Tibial artery (tissue), 4 donors: Measurements from ENCODE around the gene VGLL4.

ENCODE experiments used
- DNase-seq, 2 donors: peaks; one replicate each; pipeline ENCODE4 v3.0.0-alpha.2; 2019
- H3K27ac ChIP-seq, 2 donors: fragments of 200-600 bp; sonication (generic) in 1 of 2; 1 replicate in 1 of 2; 2 replicates in 1 of 2; pipeline ENCODE4 v1.5.1; 2018 to 2019; ENCODE audit warnings: mild to moderate bottlenecking in 1 of 2
- H3K27me3 ChIP-seq, 2 donors: fragments of 200-600 bp; sonication (generic) in 1 of 2; one replicate each; pipeline versions ENCODE4 v1.5.1 to v1.6.0; 2016 to 2019
- H3K36me3 ChIP-seq, 3 donors: fragments of 200-600 bp; sonication (generic) in 2 of 3; one replicate each; pipeline ENCODE4 v1.5.1; 2016 to 2019; ENCODE audit warnings: mild to moderate bottlenecking in 2 of 3
- H3K4me1 ChIP-seq, 4 donors: fragments of 200-600 bp; sonication (generic) in 2 of 4; 1 replicate in 3 of 4; 2 replicates in 1 of 4; pipeline ENCODE4 v1.5.1; 2016 to 2019
- H3K4me3 ChIP-seq, 2 donors: fragments of 200-600 bp; sonication (generic) in 1 of 2; 1 replicate in 1 of 2; 2 replicates in 1 of 2; pipeline ENCODE4 v1.5.1; 2018 to 2019; ENCODE audit warnings: mild to moderate bottlenecking in 2 of 2
- H3K9me3 ChIP-seq, 3 donors: fragments of 200-600 bp; sonication (generic) in 1 of 3; one replicate each; pipeline ENCODE4 v1.5.1; 2016 to 2019
- CTCF ChIP-seq, 2 experiments: fragments of 200-600 bp in 1 of 2; fragments of 450-650 bp in 1 of 2; IDR thresholded peaks; one replicate each; pipeline ENCODE4 v1.5.1; 2017 to 2019; ENCODE audit warnings: antibody characterized with exemption in 2 of 2, mild to moderate bottlenecking in 1 of 2, moderate library complexity in 1 of 2
- intact Hi-C: fragments of 100-400 bp; cut with DNase I; formaldehyde crosslinking; loops from one replicate; pipeline ENCODE4 v1.15.0; 2023; ENCODE audit warnings: low total_unique reads

Gene VGLL4

GRCh38 chr3:11591391-11592282 lies 52.1 kb downstream of the VGLL4 start:
- Histone ChIP-seq H3K27me3 (no peaks in the 10 kb centered on the region), H3K27ac (peak overlapping the region; percentile 70 to 72), H3K9me3 (no peaks in the 10 kb centered on the region), H3K4me3 (peak overlapping the region in 1 of 2 donors; percentile 5), H3K4me1 (peaks cover 5 to 83% (median 68%) of the 10 kb centered on the region in 4 donors), H3K36me3 (no peaks in the 10 kb centered on the region)
- intact Hi-C loops, result no loop called here
- TF ChIP-seq CTCF (IDR thresholded peaks at IDR 0.05), result no peak
- peak; percentile 64 to 82 for DNase-seq

GRCh38 chr3:11591002-11591355 lies 52.7 kb downstream of the VGLL4 start:
- H3K27me3 ChIP-seq, result no peaks in the 10 kb centered on the region
- no peaks in the 10 kb centered on the region for H3K9me3 ChIP-seq
- no peak for TF ChIP-seq CTCF (IDR thresholded peaks at IDR 0.05)
- peak overlapping the region; percentile 70 to 72 for H3K27ac ChIP-seq
- no peak for DNase-seq
- H3K36me3 ChIP-seq, result no peaks in the 10 kb centered on the region
- H3K4me3 ChIP-seq, result peak overlapping the region in 1 of 2 donors; percentile 5
- H3K4me1 ChIP-seq, result peaks cover 5 to 84% (median 65%) of the 10 kb centered on the region in 4 donors
- intact Hi-C loops, result no loop called here

- no peaks in the 10 kb centered on the region for H3K9me3 ChIP-seq
- TF ChIP-seq CTCF (IDR thresholded peaks at IDR 0.05), result no peak
- H3K4me3 ChIP-seq, result no peak overlapping the region
- no peak for DNase-seq
- peaks cover 5 to 93% (median 68%) of the 10 kb centered on the region in 4 donors for H3K4me1 ChIP-seq
- H3K36me3 ChIP-seq, result no peaks in the 10 kb centered on the region
- H3K27ac ChIP-seq, result peak overlapping the region; percentile 70 to 72
- intact Hi-C loops, result no loop called here
- H3K27me3 ChIP-seq, result no peaks in the 10 kb centered on the region
These were observed 54.0 kb downstream of the VGLL4 start for GRCh38 chr3:11589706-11590105.

- peak in 1 of 2 donors; percentile 64 for DNase-seq
- no peaks in the 10 kb centered on the region for H3K36me3 ChIP-seq
- H3K9me3 ChIP-seq, result no peaks in the 10 kb centered on the region
- no peak for TF ChIP-seq CTCF (IDR thresholded peaks at IDR 0.05)
- H3K4me3 ChIP-seq, result no peak overlapping the region
- no peaks in the 10 kb centered on the region for H3K27me3 ChIP-seq
- peaks cover 5 to 98% (median 66%) of the 10 kb centered on the region in 4 donors for H3K4me1 ChIP-seq
- peak overlapping the region; percentile 70 to 72 for H3K27ac ChIP-seq
- intact Hi-C loops, result no loop called here
These were observed 55.0 kb downstream of the VGLL4 start for GRCh38 chr3:11588755-11589154.

- intact Hi-C loops, result no loop called here
- no peak for TF ChIP-seq CTCF (IDR thresholded peaks at IDR 0.05)
- H3K27me3 ChIP-seq, result no peaks in the 10 kb centered on the region
- no peak overlapping the region for H3K4me3 ChIP-seq
- no peaks in the 10 kb centered on the region for H3K36me3 ChIP-seq
- H3K4me1 ChIP-seq, result peaks cover 5 to 98% (median 66%) of the 10 kb centered on the region in 4 donors
- peak overlapping the region; percentile 70 to 72 for H3K27ac ChIP-seq
- H3K9me3 ChIP-seq, result no peaks in the 10 kb centered on the region
- DNase-seq, result peak in 1 of 2 donors; percentile 64
These were observed 55.4 kb downstream of the VGLL4 start for GRCh38 chr3:11588338-11588737.
